Measurements from ENCODE around the gene LRRC8C. TPM values are rescaled to one million over a fixed set of nuclear protein-coding genes. Genes with fewer than 3 reads are reported as not detected.

LRRC8C gene
- total RNA-seq, 1 donor from 2014 or later: 2.3 TPM

- Histone ChIP-seq H3K4me3 (ENCODE audit: insufficient read depth, low read depth, low read length) (no peak overlapping the region), H3K9me3 (ENCODE audit: insufficient read depth, low read depth, low read length) (no peaks in the 10 kb centered on the region), H2AFZ (ENCODE audit: low read depth, low read length) (no peak overlapping the region), H3K27ac (ENCODE audit: low read depth, low read length) (no peak overlapping the region), H3K9ac (ENCODE audit: low read length) (no peak overlapping the region), H3K79me2 (ENCODE audit: insufficient read depth, low read length) (no peaks in the 10 kb centered on the region), H3K36me3 (ENCODE audit: insufficient read depth, low read length) (no peaks in the 10 kb centered on the region), H3K4me1 (ENCODE audit: insufficient read depth, low read length) (no peaks in the 10 kb centered on the region), H3K27me3 (ENCODE audit: insufficient read depth, low read length) (no peaks in the 10 kb centered on the region), H3K4me2 (ENCODE audit: low read length) (no peak overlapping the region), H4K20me1 (ENCODE audit: insufficient read depth, low read length) (no peaks in the 10 kb centered on the region)
- FAIRE-seq: no peak
- no peaks in the 10 kb centered on the region for H3K4me1 Mint-ChIP-seq (ENCODE audit: low read depth, unreplicated experiment)
- no peak overlapping the region for H3K27ac Mint-ChIP-seq (ENCODE audit: unreplicated experiment)
- TF ChIP-seq CTCF (IDR thresholded peaks at IDR 0.05; ENCODE audit: insufficient read depth, low read depth, low read length) (no peak), EZH2 (IDR thresholded peaks at IDR 0.05; ENCODE audit: insufficient read depth, low read length) (no peak)
- H3K9me3 Mint-ChIP-seq (ENCODE audit: unreplicated experiment): no peaks in the 10 kb centered on the region
- peaks cover 4% of the 10 kb centered on the region for H3K27me3 Mint-ChIP-seq (ENCODE audit: low read depth, unreplicated experiment)
- no peak overlapping the region for H3K4me3 Mint-ChIP-seq (ENCODE audit: unreplicated experiment)
- no peak for DNase-seq (ENCODE audit: low read depth)
- no peaks in the 10 kb centered on the region for H3K36me3 Mint-ChIP-seq (ENCODE audit: low read depth, unreplicated experiment)
These were observed 99.8 kb downstream of the LRRC8C start for GRCh38 chr1:89732643-89733222.

DNA sequence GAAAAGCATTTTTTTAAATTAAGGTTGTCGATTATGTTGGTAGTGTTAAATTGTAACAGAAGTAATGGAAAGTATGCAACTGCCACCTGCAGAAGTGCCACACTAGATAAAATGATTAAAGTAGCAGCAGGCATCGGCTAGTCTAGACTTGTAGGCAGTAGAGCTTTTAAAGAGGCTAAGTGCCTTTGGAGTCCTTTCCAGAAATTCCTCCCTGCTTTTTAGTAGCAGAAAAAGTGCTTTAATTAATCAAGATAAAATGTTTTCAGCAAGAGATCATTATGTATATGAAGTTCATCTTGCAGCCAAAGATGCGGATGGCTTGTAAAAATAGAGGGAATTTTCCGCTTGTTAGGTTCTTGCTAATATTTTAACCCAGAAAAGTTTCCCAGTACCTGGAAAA lies 100.8 kb downstream of the LRRC8C start:
- H3K36me3 ChIP-seq (ENCODE audit: insufficient read depth, low read length): no peaks in the 10 kb centered on the region

More for the DNA sequence above, 100.8 kb downstream of the LRRC8C start:
- Mint-ChIP-seq H3K36me3 (ENCODE audit: low read depth, unreplicated experiment) (no peaks in the 10 kb centered on the region), H3K4me3 (ENCODE audit: unreplicated experiment) (no peak overlapping the region), H3K9me3 (ENCODE audit: unreplicated experiment) (no peaks in the 10 kb centered on the region), H3K27ac (ENCODE audit: unreplicated experiment) (no peak overlapping the region), H3K27me3 (ENCODE audit: low read depth, unreplicated experiment) (peaks cover 4% of the 10 kb centered on the region), H3K4me1 (ENCODE audit: low read depth, unreplicated experiment) (no peaks in the 10 kb centered on the region)
- no peak for TF ChIP-seq CTCF (IDR thresholded peaks at IDR 0.05; ENCODE audit: insufficient read depth, low read depth, low read length)
- no peak for TF ChIP-seq EZH2 (IDR thresholded peaks at IDR 0.05; ENCODE audit: insufficient read depth, low read length)
- no peak overlapping the region for H3K27ac ChIP-seq (ENCODE audit: low read depth, low read length)
- FAIRE-seq (no peak), DNase-seq (ENCODE audit: low read depth) (no peak)
- no peaks in the 10 kb centered on the region for H3K4me1 ChIP-seq (ENCODE audit: insufficient read depth, low read length)
- H2AFZ ChIP-seq (ENCODE audit: low read depth, low read length): no peak overlapping the region
- no peaks in the 10 kb centered on the region for H3K9me3 ChIP-seq (ENCODE audit: insufficient read depth, low read depth, low read length)
- no peak overlapping the region for H3K9ac ChIP-seq (ENCODE audit: low read length)
- H3K4me2 ChIP-seq (ENCODE audit: low read length): no peak overlapping the region
- H3K27me3 ChIP-seq (ENCODE audit: insufficient read depth, low read length): no peaks in the 10 kb centered on the region
- H4K20me1 ChIP-seq (ENCODE audit: insufficient read depth, low read length): no peaks in the 10 kb centered on the region
- H3K4me3 ChIP-seq (ENCODE audit: insufficient read depth, low read depth, low read length): no peak overlapping the region
- H3K79me2 ChIP-seq (ENCODE audit: insufficient read depth, low read length): no peaks in the 10 kb centered on the region

All from astrocyte (in vitro differentiated cells and primary cell).